Subcutaneous abdominal adipose tissue (tissue), 5 donors: ENCODE results near the gene WDR18.
"Not testable (repeated sequence)": the region's sequence is repeated elsewhere in the genome, so short reads cannot be mapped to it uniquely, and the experiment has no call there.

ENCODE experiments used
- H3K27ac ChIP-seq: one replicate; pipeline ENCODE4 v1.7.0; 2013; ENCODE audit warnings: low read depth, mild to moderate bottlenecking, inconsistent platforms, low read length, moderate library complexity
- H3K27me3 ChIP-seq, 5 donors: one replicate each; pipeline ENCODE4 v1.7.0; 2013; ENCODE audit warnings: low read length in 5 of 5, inconsistent platforms in 1 of 5; ENCODE audit not compliant: control insufficient read depth in 5 of 5, insufficient read depth in 4 of 5
- H3K36me3 ChIP-seq, 5 donors: one replicate each; pipeline ENCODE4 v1.7.0; 2013; ENCODE audit warnings: low read length in 5 of 5; ENCODE audit not compliant: control insufficient read depth in 5 of 5, insufficient read depth in 5 of 5
- H3K4me1 ChIP-seq, 5 donors: one replicate each; pipeline ENCODE4 v1.7.0; 2013; ENCODE audit warnings: low read length in 5 of 5, mild to moderate bottlenecking in 3 of 5, moderate library complexity in 1 of 5; ENCODE audit not compliant: control insufficient read depth in 5 of 5, insufficient read depth in 5 of 5
- H3K4me3 ChIP-seq, 5 donors: one replicate each; pipeline ENCODE4 v1.7.0; 2013; ENCODE audit warnings: low read length in 5 of 5, low read depth in 1 of 5
- H3K9ac ChIP-seq, 5 donors: one replicate each; pipeline ENCODE4 v1.7.0; 2013; ENCODE audit warnings: low read length in 5 of 5, mild to moderate bottlenecking in 4 of 5, moderate library complexity in 3 of 5
- H3K9me3 ChIP-seq, 5 donors: one replicate each; pipeline ENCODE4 v1.7.0; 2013; ENCODE audit warnings: low read length in 5 of 5; ENCODE audit not compliant: control insufficient read depth in 5 of 5
- donor health status: healthy.
- donor health status: healthy.
- donor health status: healthy.
- donor health status: healthy.
- donor health status: healthy.

The WDR18 gene

GRCh38 chr19:956766-957440, 27.2 kb upstream of the WDR18 start:
- Histone ChIP-seq H3K4me1 (peaks cover 0 to 13% (median 8%) of the 10 kb centered on the region in 5 donors), H3K36me3 (peaks cover 0 to 25% (median 14%) of the 10 kb centered on the region in 5 donors), H3K9ac (no peak overlapping the region), H3K27me3 (no peaks in the 10 kb centered on the region), H3K4me3 (no peak overlapping the region), H3K9me3 (no peaks in the 10 kb centered on the region), H3K27ac (no peak overlapping the region)

GRCh38 chr19:957578-957977, 26.6 kb upstream of the WDR18 start:
- Histone ChIP-seq H3K36me3 (peaks cover 0 to 26% (median 15%) of the 10 kb centered on the region in 5 donors), H3K4me1 (peaks cover 0 to 10% (median 6%) of the 10 kb centered on the region in 5 donors)
- not testable (repeated sequence) for H3K4me3 ChIP-seq, H3K27ac ChIP-seq, H3K9me3 ChIP-seq, H3K27me3 ChIP-seq, H3K9ac ChIP-seq

GRCh38 chr19:958967-959855, 24.9 kb upstream of the WDR18 start:
- Histone ChIP-seq H3K4me3 (no peak overlapping the region), H3K27me3 (no peaks in the 10 kb centered on the region), H3K27ac (no peak overlapping the region), H3K9ac (no peak overlapping the region), H3K36me3 (peaks cover 0 to 38% (median 20%) of the 10 kb centered on the region in 5 donors), H3K4me1 (no peaks in the 10 kb centered on the region), H3K9me3 (no peaks in the 10 kb centered on the region)

- H3K4me3 ChIP-seq, result no peak overlapping the region
These were observed 24.1 kb upstream of the WDR18 start for GRCh38 chr19:960020-960419.

GRCh38 chr19:960601-960938, 23.6 kb upstream of the WDR18 start:
- Histone ChIP-seq H3K9ac (no peak overlapping the region), H3K4me1 (no peaks in the 10 kb centered on the region), H3K36me3 (peaks cover 0 to 51% (median 33%) of the 10 kb centered on the region in 5 donors), H3K4me3 (no peak overlapping the region), H3K27me3 (no peaks in the 10 kb centered on the region), H3K9me3 (no peaks in the 10 kb centered on the region), H3K27ac (no peak overlapping the region)

More at GRCh38 chr19:960020-960419, 24.1 kb upstream of the WDR18 start:
- no peak overlapping the region for H3K27ac ChIP-seq
- peaks cover 0 to 46% (median 28%) of the 10 kb centered on the region in 5 donors for H3K36me3 ChIP-seq
- no peaks in the 10 kb centered on the region for H3K4me1 ChIP-seq
- H3K9ac ChIP-seq, result no peak overlapping the region
- H3K27me3 ChIP-seq, result no peaks in the 10 kb centered on the region
- H3K9me3 ChIP-seq, result no peaks in the 10 kb centered on the region

GRCh38 chr19:961866-962620, 22.1 kb upstream of the WDR18 start:
- peaks cover 0 to 64% (median 39%) of the 10 kb centered on the region in 5 donors for H3K36me3 ChIP-seq
- no peak overlapping the region for H3K9ac ChIP-seq
- H3K4me1 ChIP-seq, result no peaks in the 10 kb centered on the region
- no peak overlapping the region for H3K4me3 ChIP-seq
- H3K27ac ChIP-seq, result no peak overlapping the region
- H3K27me3 ChIP-seq, result no peaks in the 10 kb centered on the region
- peaks cover 0 to 4% (median 0%) of the 10 kb centered on the region in 5 donors for H3K9me3 ChIP-seq

GRCh38 chr19:962683-963400, 21.3 kb upstream of the WDR18 start:
- Histone ChIP-seq H3K4me3 (no peak overlapping the region), H3K9ac (no peak overlapping the region), H3K27ac (no peak overlapping the region), H3K9me3 (peaks cover 0 to 4% (median 0%) of the 10 kb centered on the region in 5 donors), H3K27me3 (no peaks in the 10 kb centered on the region), H3K36me3 (peaks cover 0 to 69% (median 45%) of the 10 kb centered on the region in 5 donors), H3K4me1 (no peaks in the 10 kb centered on the region)

- H3K36me3 ChIP-seq, result peaks cover 0 to 73% (median 48%) of the 10 kb centered on the region in 5 donors
- no peak overlapping the region for H3K27ac ChIP-seq
- no peak overlapping the region for H3K9ac ChIP-seq
- H3K4me1 ChIP-seq, result no peaks in the 10 kb centered on the region
- peaks cover 0 to 4% (median 0%) of the 10 kb centered on the region in 5 donors for H3K9me3 ChIP-seq
- H3K27me3 ChIP-seq, result no peaks in the 10 kb centered on the region
- H3K4me3 ChIP-seq, result no peak overlapping the region
These were observed 20.6 kb upstream of the WDR18 start for GRCh38 chr19:963486-963951.

GRCh38 chr19:964116-964520, 20.0 kb upstream of the WDR18 start:
- Histone ChIP-seq H3K4me1 (no peaks in the 10 kb centered on the region), H3K36me3 (peaks cover 0 to 75% (median 53%) of the 10 kb centered on the region in 5 donors)

More at GRCh38 chr19:964116-964520, 20.0 kb upstream of the WDR18 start:
- Histone ChIP-seq H3K27ac (no peak overlapping the region), H3K27me3 (no peaks in the 10 kb centered on the region), H3K9me3 (peaks cover 0 to 4% (median 0%) of the 10 kb centered on the region in 5 donors), H3K4me3 (no peak overlapping the region), H3K9ac (no peak overlapping the region)
